GM18498 (cell line): Measurements from ENCODE around the gene CDC42BPB.

Experiments
- ATAC-seq: cut with Tn5 transposase; IDR thresholded peaks from one replicate; pipeline ENCODE4 v1.9.1; 2021; ENCODE audit warnings: mild to moderate bottlenecking, moderate library complexity; ENCODE audit not compliant: unreplicated experiment

The CDC42BPB gene

GRCh38 chr14:103096387-103096786 lies 39.0 kb upstream of the CDC42BPB start:
- ATAC-seq: no peak

GRCh38 chr14:103095210-103095778 lies 37.9 kb upstream of the CDC42BPB start:
- no peak for ATAC-seq

GRCh38 chr14:103094406-103095209 lies 37.3 kb upstream of the CDC42BPB start, which contains the start of gene EXOC3L4:
Gene EXOC3L4, plus strand, starts transcription at chr14:103094725. Its CDS starts 5,495 bp downstream, at chr14:103100220.
- no peak for ATAC-seq

GRCh38 chr14:103093856-103094405 lies 36.6 kb upstream of the CDC42BPB start:
- no peak for ATAC-seq

- no peak for ATAC-seq
Observed at GRCh38 chr14:103091883-103092222, 34.5 kb upstream of the CDC42BPB start.

GRCh38 chr14:103091041-103091882 lies 33.9 kb upstream of the CDC42BPB start:
- ATAC-seq: peak; percentile 74

GRCh38 chr14:103090481-103091020 lies 33.2 kb upstream of the CDC42BPB start:
- ATAC-seq: no peak

- no peak for ATAC-seq
Observed at GRCh38 chr14:103089386-103090335, 32.3 kb upstream of the CDC42BPB start.

- ATAC-seq: no peak
Observed at GRCh38 chr14:103088921-103089320, 31.6 kb upstream of the CDC42BPB start.

GRCh38 chr14:103087343-103087835 lies 30.0 kb upstream of the CDC42BPB start:
- ATAC-seq: no peak

GRCh38 chr14:103086771-103087342 lies 29.5 kb upstream of the CDC42BPB start:
- ATAC-seq: no peak

GRCh38 chr14:103085106-103086091 lies 28.1 kb upstream of the CDC42BPB start:
- no peak for ATAC-seq

- no peak for ATAC-seq
Observed at GRCh38 chr14:103084021-103084919, 26.9 kb upstream of the CDC42BPB start, which contains the start of gene LBHD2. Gene LBHD2, plus strand, starts transcription at chr14:103084210. Its CDS starts 1,803 bp downstream, at chr14:103086013.

- ATAC-seq: no peak
Observed at GRCh38 chr14:103081951-103082350, 24.6 kb upstream of the CDC42BPB start.

GRCh38 chr14:103078860-103079587 lies 21.7 kb upstream of the CDC42BPB start:
- ATAC-seq: no peak

GRCh38 chr14:103078420-103078749 lies 21.0 kb upstream of the CDC42BPB start:
- peak; percentile 54 for ATAC-seq
